Activated CD8-positive, alpha-beta T cell treated with anti-CD3 and anti-CD28 coated beads, Interleukin-2, amount 10 ng/mL, durations not matched to agents 7 days and 5 days (primary cell): ENCODE results near the gene TGFBI. TPM values are rescaled to one million over a fixed set of nuclear protein-coding genes. Genes with fewer than 3 reads are reported as not detected.

ENCODE experiments used
- ATAC-seq: fragments of 150-1000 bp; cut with Tn5 transposase; one replicate; pipeline ENCODE4 v1.10.0; 2021; ENCODE audit warnings: moderate library complexity
- CTCF ChIA-PET: fragments of 350-600 bp; sonication (Branson Sonifier 250); formaldehyde crosslinking; loops from one replicate; lab custom pipeline; 2021; ENCODE audit warnings: antibody characterized with exemption; lab: Charles Lee
- POLR2A ChIA-PET: fragments of 350-600 bp; sonication (Branson Sonifier 250); formaldehyde crosslinking; loops from one replicate; lab custom pipeline; 2021; ENCODE audit warnings: antibody characterized with exemption; lab: Charles Lee
- DNase-seq: peaks from one replicate; pipeline ENCODE4 v3.0.0-alpha.2; 2020
- H3K27ac Mint-ChIP-seq: one replicate; pipeline ENCODE4 v1.8.0; 2021; ENCODE audit warnings: mild to moderate bottlenecking, mixed read lengths
- H3K27me3 Mint-ChIP-seq: one replicate; pipeline ENCODE4 v1.8.0; 2021; ENCODE audit warnings: low read depth, mixed read lengths
- H3K36me3 Mint-ChIP-seq: one replicate; pipeline ENCODE4 v1.8.0; 2021; ENCODE audit warnings: low read depth, mixed read lengths
- H3K4me1 Mint-ChIP-seq: one replicate; pipeline ENCODE4 v1.8.0; 2021; ENCODE audit warnings: low read depth, mixed read lengths
- H3K4me3 Mint-ChIP-seq: one replicate; pipeline ENCODE4 v1.8.0; 2021; ENCODE audit warnings: mild to moderate bottlenecking, mixed read lengths
- H3K9me3 Mint-ChIP-seq: one replicate; pipeline ENCODE4 v1.8.0; 2022; ENCODE audit warnings: mixed read lengths; ENCODE audit not compliant: insufficient read depth
- total RNA-seq, 2 experiments: library from RNA; stranded (reverse); gene quantifications; one replicate each; pipeline ENCODE4 v1.2.3, GENCODE V29; 2021

The TGFBI gene
- total RNA-seq, 2 experiments from 2014 or later: not detected

GRCh38 chr5:136063778-136064465 lies 35.1 kb downstream of the TGFBI start:
- Mint-ChIP-seq H3K4me1 (no peaks in the 10 kb centered on the region), H3K36me3 (no peaks in the 10 kb centered on the region), H3K4me3 (no peak overlapping the region), H3K27ac (no peak overlapping the region), H3K9me3 (no peaks in the 10 kb centered on the region), H3K27me3 (peaks cover 4% of the 10 kb centered on the region)
- ChIA-PET POLR2A (no interaction called here), CTCF (interaction anchor here (1.8 kb wide), 2 partner anchors 18 to 126 kb away, joined by 3 to 4 read pairs; no protein-coding TSS in a partner anchor)
- ATAC-seq (no peak), DNase-seq (no peak)

GRCh38 chr5:136064510-136064909 lies 35.7 kb downstream of the TGFBI start:
- CTCF ChIA-PET: no interaction called here
- H3K9me3 Mint-ChIP-seq: no peaks in the 10 kb centered on the region
- peaks cover 4% of the 10 kb centered on the region for H3K27me3 Mint-ChIP-seq
- no peak for ATAC-seq
- POLR2A ChIA-PET: no interaction called here
- H3K4me1 Mint-ChIP-seq: no peaks in the 10 kb centered on the region
- H3K27ac Mint-ChIP-seq: no peak overlapping the region
- no peak overlapping the region for H3K4me3 Mint-ChIP-seq
- no peak for DNase-seq
- H3K36me3 Mint-ChIP-seq: no peaks in the 10 kb centered on the region

- Mint-ChIP-seq H3K9me3 (no peaks in the 10 kb centered on the region), H3K27me3 (peaks cover 7% of the 10 kb centered on the region), H3K27ac (no peak overlapping the region), H3K4me1 (no peaks in the 10 kb centered on the region), H3K36me3 (no peaks in the 10 kb centered on the region), H3K4me3 (no peak overlapping the region)
- no peak for ATAC-seq
- ChIA-PET POLR2A (no interaction called here), CTCF (no interaction called here)
- DNase-seq: no peak
These were observed 36.8 kb downstream of the TGFBI start for GRCh38 chr5:136065588-136065987.

GRCh38 chr5:136066661-136067271 lies 38.0 kb downstream of the TGFBI start:
- Mint-ChIP-seq H3K36me3 (no peaks in the 10 kb centered on the region), H3K4me3 (no peak overlapping the region), H3K9me3 (no peaks in the 10 kb centered on the region), H3K4me1 (no peaks in the 10 kb centered on the region), H3K27me3 (peaks cover 7% of the 10 kb centered on the region), H3K27ac (no peak overlapping the region)
- CTCF ChIA-PET: no interaction called here
- no peak for DNase-seq
- no peak for ATAC-seq
- POLR2A ChIA-PET: no interaction called here

GRCh38 chr5:136067422-136067821 lies 38.6 kb downstream of the TGFBI start:
- POLR2A ChIA-PET: no interaction called here
- CTCF ChIA-PET: no interaction called here
- no peaks in the 10 kb centered on the region for H3K9me3 Mint-ChIP-seq

GRCh38 chr5:136070486-136071285 lies 41.9 kb downstream of the TGFBI start:
- H3K27ac Mint-ChIP-seq: no peak overlapping the region
- H3K27me3 Mint-ChIP-seq: peaks cover 8% of the 10 kb centered on the region
- no peaks in the 10 kb centered on the region for H3K4me1 Mint-ChIP-seq
- POLR2A ChIA-PET: no interaction called here
- CTCF ChIA-PET: no interaction called here
- DNase-seq: no peak
- no peak overlapping the region for H3K4me3 Mint-ChIP-seq
- no peaks in the 10 kb centered on the region for H3K36me3 Mint-ChIP-seq
- no peak for ATAC-seq
- no peaks in the 10 kb centered on the region for H3K9me3 Mint-ChIP-seq

More at GRCh38 chr5:136067422-136067821, 38.6 kb downstream of the TGFBI start:
- H3K36me3 Mint-ChIP-seq: no peaks in the 10 kb centered on the region
- DNase-seq (no peak), ATAC-seq (no peak)
- H3K4me1 Mint-ChIP-seq: no peaks in the 10 kb centered on the region
- H3K27me3 Mint-ChIP-seq: peaks cover 7% of the 10 kb centered on the region
- H3K4me3 Mint-ChIP-seq: no peak overlapping the region
- H3K27ac Mint-ChIP-seq: no peak overlapping the region

GRCh38 chr5:136073714-136074529 lies 45.1 kb downstream of the TGFBI start:
- ChIA-PET POLR2A (interaction anchor here (0.9 kb wide), 1 partner anchor 37 kb away, joined by 3 read pairs; no protein-coding TSS in a partner anchor), CTCF (no interaction called here)
- H3K36me3 Mint-ChIP-seq: no peaks in the 10 kb centered on the region
- DNase-seq (no peak), ATAC-seq (no peak)
- no peak overlapping the region for H3K4me3 Mint-ChIP-seq
- H3K27ac Mint-ChIP-seq: no peak overlapping the region
- H3K9me3 Mint-ChIP-seq: no peaks in the 10 kb centered on the region
- peaks cover 22% of the 10 kb centered on the region for H3K27me3 Mint-ChIP-seq
- H3K4me1 Mint-ChIP-seq: no peaks in the 10 kb centered on the region

GRCh38 chr5:136075466-136075891 lies 46.7 kb downstream of the TGFBI start:
- ChIA-PET POLR2A (no interaction called here), CTCF (no interaction called here)
- DNase-seq (no peak), ATAC-seq (no peak)
- no peak overlapping the region for H3K27ac Mint-ChIP-seq
- H3K36me3 Mint-ChIP-seq: no peaks in the 10 kb centered on the region
- H3K9me3 Mint-ChIP-seq: no peaks in the 10 kb centered on the region
- H3K4me1 Mint-ChIP-seq: peaks cover 4% of the 10 kb centered on the region
- no peak overlapping the region for H3K4me3 Mint-ChIP-seq
- H3K27me3 Mint-ChIP-seq: peaks cover 25% of the 10 kb centered on the region

GRCh38 chr5:136076067-136076466 lies 47.3 kb downstream of the TGFBI start:
- Mint-ChIP-seq H3K4me3 (no peak overlapping the region), H3K36me3 (no peaks in the 10 kb centered on the region), H3K27me3 (peaks cover 25% of the 10 kb centered on the region), H3K9me3 (no peaks in the 10 kb centered on the region), H3K4me1 (peaks cover 5% of the 10 kb centered on the region), H3K27ac (no peak overlapping the region)
- ChIA-PET POLR2A (no interaction called here), CTCF (no interaction called here)
- ATAC-seq (no peak), DNase-seq (no peak)

- no peak overlapping the region for H3K27ac Mint-ChIP-seq
- ChIA-PET POLR2A (no interaction called here), CTCF (no interaction called here)
- peaks cover 5% of the 10 kb centered on the region for H3K4me1 Mint-ChIP-seq
- H3K9me3 Mint-ChIP-seq: no peaks in the 10 kb centered on the region
- no peak for ATAC-seq
- no peak overlapping the region for H3K4me3 Mint-ChIP-seq
- H3K36me3 Mint-ChIP-seq: no peaks in the 10 kb centered on the region
- H3K27me3 Mint-ChIP-seq: peaks cover 25% of the 10 kb centered on the region
- DNase-seq: no peak
These were observed 48.2 kb downstream of the TGFBI start for GRCh38 chr5:136076881-136077445.

GRCh38 chr5:136079195-136079985 lies 50.6 kb downstream of the TGFBI start:
- no peak overlapping the region for H3K27ac Mint-ChIP-seq
- DNase-seq (no peak), ATAC-seq (no peak)
- ChIA-PET CTCF (no interaction called here), POLR2A (no interaction called here)
- no peaks in the 10 kb centered on the region for H3K36me3 Mint-ChIP-seq
- H3K4me1 Mint-ChIP-seq: peaks cover 5% of the 10 kb centered on the region
- peaks cover 23% of the 10 kb centered on the region for H3K27me3 Mint-ChIP-seq
- peak overlapping the region; percentile 49 for H3K4me3 Mint-ChIP-seq
- H3K9me3 Mint-ChIP-seq: no peaks in the 10 kb centered on the region
